Naive thymus-derived CD4-positive, alpha-beta T cell (primary cell): Measurements from ENCODE around the gene CDK2AP2. TPM values are rescaled to one million over a fixed set of nuclear protein-coding genes. Genes with fewer than 3 reads are reported as not detected.
A peak's percentile ranks its signal among the peaks of the same experiment; 100 is the strongest.

Source experiments
- ATAC-seq: fragments of 150-1000 bp; cut with Tn5 transposase; 2 replicates; pipeline ENCODE4 v1.10.0; 2021; ENCODE audit warnings: mild to moderate bottlenecking, moderate library complexity
- CTCF ChIA-PET: fragments of 350-600 bp; sonication (Branson Sonifier 250); formaldehyde crosslinking; loops from one replicate; lab custom pipeline; 2021; ENCODE audit warnings: antibody characterized with exemption; lab: Charles Lee
- POLR2A ChIA-PET: fragments of 350-600 bp; sonication (Branson Sonifier 250); formaldehyde crosslinking; loops from one replicate; lab custom pipeline; 2021; ENCODE audit warnings: antibody characterized with exemption, inconsistent platforms; lab: Charles Lee
- DNase-seq, 9 donors: peaks; one replicate each; pipeline versions ENCODE4 v3.0.0 to v3.0.0-alpha.2; 2020 to 2022; ENCODE audit warnings: mixed read lengths in 1 of 9
- H3K27ac ChIP-seq: one replicate; pipeline ENCODE4 v1.7.0; 2013; ENCODE audit warnings: mild to moderate bottlenecking, low read depth, low read length, moderate library complexity
- H3K27me3 ChIP-seq, 2 donors: one replicate each; pipeline ENCODE4 v1.7.0; 2013; ENCODE audit warnings: low read length in 2 of 2, mild to moderate bottlenecking in 2 of 2, moderate library complexity in 2 of 2; ENCODE audit not compliant: control insufficient read depth in 2 of 2, insufficient read depth in 2 of 2
- H3K36me3 ChIP-seq, 3 experiments: 1 replicate in 2 of 3; 2 replicates in 1 of 3; pipeline ENCODE4 v1.7.0; 2013; ENCODE audit warnings: low read length in 3 of 3, mild to moderate bottlenecking in 3 of 3, moderate library complexity in 1 of 3; ENCODE audit not compliant: insufficient read depth in 3 of 3, control insufficient read depth in 2 of 3
- H3K4me1 ChIP-seq, 2 donors: one replicate each; pipeline ENCODE4 v1.7.0; 2013; ENCODE audit warnings: low read length in 2 of 2, mild to moderate bottlenecking in 2 of 2, moderate library complexity in 1 of 2; ENCODE audit not compliant: control insufficient read depth in 2 of 2, insufficient read depth in 2 of 2
- H3K4me3 ChIP-seq: 2 replicates; pipeline ENCODE4 v1.7.0; 2013; ENCODE audit warnings: mild to moderate bottlenecking, low read length
- H3K9me3 ChIP-seq, 3 experiments: 1 replicate in 2 of 3; 2 replicates in 1 of 3; pipeline ENCODE4 v1.7.0; 2013; ENCODE audit warnings: low read length in 3 of 3; ENCODE audit not compliant: control insufficient read depth in 2 of 3
- H3K27ac Mint-ChIP-seq, 9 donors: one replicate each; pipeline ENCODE4 v1.8.0; 2020 to 2022; ENCODE audit warnings: mixed read lengths in 9 of 9, mild to moderate bottlenecking in 8 of 9, moderate library complexity in 5 of 9, inconsistent platforms in 2 of 9
- H3K27me3 Mint-ChIP-seq, 5 donors: one replicate each; pipeline ENCODE4 v1.8.0; 2021 to 2022; ENCODE audit warnings: mixed read lengths in 5 of 5, mild to moderate bottlenecking in 1 of 5
- H3K36me3 Mint-ChIP-seq, 5 donors: one replicate each; pipeline ENCODE4 v1.8.0; 2020 to 2022; ENCODE audit warnings: mixed read lengths in 5 of 5, mild to moderate bottlenecking in 3 of 5, inconsistent platforms in 1 of 5
- H3K4me1 Mint-ChIP-seq, 7 donors: one replicate each; pipeline ENCODE4 v1.8.0; 2020 to 2022; ENCODE audit warnings: mixed read lengths in 7 of 7, mild to moderate bottlenecking in 3 of 7, inconsistent platforms in 1 of 7
- H3K4me3 Mint-ChIP-seq, 10 donors: one replicate each; pipeline ENCODE4 v1.8.0; 2020 to 2022; ENCODE audit warnings: mild to moderate bottlenecking in 10 of 10, mixed read lengths in 10 of 10, moderate library complexity in 6 of 10, inconsistent platforms in 2 of 10
- H3K9me3 Mint-ChIP-seq, 11 donors: one replicate each; pipeline ENCODE4 v1.8.0; 2020 to 2022; ENCODE audit warnings: mixed read lengths in 11 of 11, mild to moderate bottlenecking in 4 of 11, inconsistent platforms in 1 of 11, moderate library complexity in 1 of 11
- intact Hi-C, 2 donors: fragments of 100-400 bp; cut with micrococcal nuclease; formaldehyde crosslinking; loops; one replicate each; pipeline ENCODE4 v1.15.1; 2023
- polyA plus RNA-seq, 2 donors: library from polyadenylated mRNA; unstranded; fragments of 300-500 nt; fragmentation: Illumina TruSeq; gene quantifications; one replicate each; pipeline ENCODE4 v1.2.3, GENCODE V29; 2021
- total RNA-seq, 6 experiments: library from RNA in 5 of 6; stranded (reverse) in 5 of 6; gene quantifications; 1 replicate in 5 of 6; 2 replicates in 1 of 6; pipeline ENCODE4 v1.2.3 and lab custom pipeline; 2021 to 2026

Gene CDK2AP2
- total and polyA plus RNA-seq, 7 experiments from 2014 or later: 31.0 to 168 (median 64.5) TPM

GRCh38 chr11:67528376-67528775, 20.4 kb upstream of the CDK2AP2 start:
- no peak overlapping the region for H3K4me3 ChIP-seq
- no peak overlapping the region for H3K27ac Mint-ChIP-seq
- no peaks in the 10 kb centered on the region for H3K4me1 ChIP-seq
- intact Hi-C loops: no loop called here
- DNase-seq (no peak), ATAC-seq (no peak)
- no peak overlapping the region for H3K4me3 Mint-ChIP-seq
- H3K4me1 Mint-ChIP-seq: peaks cover 0 to 2% (median 0%) of the 10 kb centered on the region in 7 donors
- peaks cover 0 to 1% (median 0%) of the 10 kb centered on the region in 5 donors for H3K36me3 Mint-ChIP-seq
- no peak overlapping the region for H3K27ac ChIP-seq
- H3K27me3 Mint-ChIP-seq: peaks cover 0 to 11% (median 5%) of the 10 kb centered on the region in 5 donors
- ChIA-PET POLR2A (no interaction called here), CTCF (no interaction called here)
- H3K9me3 Mint-ChIP-seq: peaks cover 0 to 7% (median 3%) of the 10 kb centered on the region in 11 donors
- no peaks in the 10 kb centered on the region for H3K36me3 ChIP-seq
- no peaks in the 10 kb centered on the region for H3K27me3 ChIP-seq
- H3K9me3 ChIP-seq: peaks cover 0 to 2% (median 0%) of the 10 kb centered on the region in 3 experiments

GRCh38 chr11:67525275-67525976, 17.5 kb upstream of the CDK2AP2 start:
- no peaks in the 10 kb centered on the region for H3K4me1 ChIP-seq
- Mint-ChIP-seq H3K4me3 (no peak overlapping the region), H3K4me1 (peaks cover 0 to 2% (median 0%) of the 10 kb centered on the region in 7 donors), H3K27ac (peak overlapping the region in 1 of 9 donors; percentile 36), H3K36me3 (no peaks in the 10 kb centered on the region), H3K9me3 (peaks cover 0 to 6% (median 0%) of the 10 kb centered on the region in 11 donors), H3K27me3 (peaks cover 0 to 11% (median 5%) of the 10 kb centered on the region in 5 donors)
- intact Hi-C loops: no loop called here
- no peak overlapping the region for H3K27ac ChIP-seq
- ATAC-seq (no peak), DNase-seq (no peak)
- POLR2A ChIA-PET: no interaction called here
- no peaks in the 10 kb centered on the region for H3K27me3 ChIP-seq
- H3K9me3 ChIP-seq: no peaks in the 10 kb centered on the region
- no peak overlapping the region for H3K4me3 ChIP-seq
- CTCF ChIA-PET: no interaction called here
- no peaks in the 10 kb centered on the region for H3K36me3 ChIP-seq

- DNase-seq: no peak
- H3K36me3 Mint-ChIP-seq: no peaks in the 10 kb centered on the region
- no peak overlapping the region for H3K4me3 Mint-ChIP-seq
These were observed 16.5 kb upstream of the CDK2AP2 start for GRCh38 chr11:67524480-67524808.

GRCh38 chr11:67523556-67524479, 15.9 kb upstream of the CDK2AP2 start:
- Histone ChIP-seq H3K36me3 (no peaks in the 10 kb centered on the region), H3K9me3 (no peaks in the 10 kb centered on the region), H3K27me3 (no peaks in the 10 kb centered on the region), H3K27ac (no peak overlapping the region), H3K4me1 (no peaks in the 10 kb centered on the region), H3K4me3 (no peak overlapping the region)
- peaks cover 0 to 11% (median 5%) of the 10 kb centered on the region in 5 donors for H3K27me3 Mint-ChIP-seq
- POLR2A ChIA-PET: no interaction called here
- H3K27ac Mint-ChIP-seq: no peak overlapping the region
- CTCF ChIA-PET: no interaction called here
- DNase-seq (no peak), ATAC-seq (no peak)
- no peaks in the 10 kb centered on the region for H3K36me3 Mint-ChIP-seq
- no peak overlapping the region for H3K4me3 Mint-ChIP-seq
- intact Hi-C loops: no loop called here
- H3K9me3 Mint-ChIP-seq: peaks cover 0 to 6% (median 0%) of the 10 kb centered on the region in 11 donors
- peaks cover 0 to 2% (median 0%) of the 10 kb centered on the region in 7 donors for H3K4me1 Mint-ChIP-seq

More at GRCh38 chr11:67524480-67524808, 16.5 kb upstream of the CDK2AP2 start:
- intact Hi-C loops: no loop called here
- CTCF ChIA-PET: no interaction called here
- Histone ChIP-seq H3K4me1 (no peaks in the 10 kb centered on the region), H3K27ac (no peak overlapping the region), H3K36me3 (no peaks in the 10 kb centered on the region), H3K27me3 (no peaks in the 10 kb centered on the region), H3K9me3 (no peaks in the 10 kb centered on the region), H3K4me3 (no peak overlapping the region)
- POLR2A ChIA-PET: no interaction called here
- Mint-ChIP-seq H3K27me3 (peaks cover 0 to 11% (median 5%) of the 10 kb centered on the region in 5 donors), H3K27ac (no peak overlapping the region), H3K9me3 (peaks cover 0 to 6% (median 0%) of the 10 kb centered on the region in 11 donors), H3K4me1 (peaks cover 0 to 2% (median 0%) of the 10 kb centered on the region in 7 donors)
- no peak for ATAC-seq

GRCh38 chr11:67522844-67523555, 15.0 kb upstream of the CDK2AP2 start, which contains the start of gene CABP2:
TSS of gene CABP2 (minus strand) at chr11:67523446. CDS start at chr11:67523326, 120 bp downstream.
- H3K4me3 Mint-ChIP-seq: no peak within 1 kb of the TSS
- H3K27me3 ChIP-seq: no peaks in the 10 kb centered on the region
- CTCF ChIA-PET: no interaction called here
- H3K27ac Mint-ChIP-seq: no peak within 1 kb of the TSS
- H3K4me1 Mint-ChIP-seq: peaks cover 0 to 2% (median 0%) of the 10 kb centered on the region in 7 donors
- H3K9me3 Mint-ChIP-seq: peaks cover 0 to 6% (median 0%) of the 10 kb centered on the region in 11 donors
- intact Hi-C loops: no loop called here
- DNase-seq: no peak
- peaks cover 0 to 11% (median 5%) of the 10 kb centered on the region in 5 donors for H3K27me3 Mint-ChIP-seq
- no peak for ATAC-seq
- no peak within 1 kb of the TSS for H3K27ac ChIP-seq
- no peaks in the 10 kb centered on the region for H3K9me3 ChIP-seq
- H3K4me3 ChIP-seq: no peak within 1 kb of the TSS
- no peaks in the 10 kb centered on the region for H3K36me3 ChIP-seq
- no peaks in the 10 kb centered on the region for H3K4me1 ChIP-seq
- POLR2A ChIA-PET: interaction anchor here (0.8 kb wide), 1 partner anchor 46 kb away, joined by 6 read pairs; no protein-coding TSS in a partner anchor
- no peaks in the 10 kb centered on the region for H3K36me3 Mint-ChIP-seq

GRCh38 chr11:67522338-67522737, 14.4 kb upstream of the CDK2AP2 start:
- CTCF ChIA-PET: no interaction called here
- Mint-ChIP-seq H3K9me3 (peaks cover 0 to 2% (median 0%) of the 10 kb centered on the region in 11 donors), H3K4me3 (no peak overlapping the region), H3K27me3 (peaks cover 0 to 8% (median 2%) of the 10 kb centered on the region in 5 donors), H3K36me3 (no peaks in the 10 kb centered on the region), H3K27ac (no peak overlapping the region), H3K4me1 (peaks cover 0 to 2% (median 0%) of the 10 kb centered on the region in 7 donors)
- ATAC-seq: no peak
- POLR2A ChIA-PET: interaction anchor here (0.8 kb wide), 1 partner anchor 47 kb away, joined by 6 read pairs; no protein-coding TSS in a partner anchor
- Histone ChIP-seq H3K27ac (no peak overlapping the region), H3K36me3 (no peaks in the 10 kb centered on the region), H3K27me3 (no peaks in the 10 kb centered on the region), H3K4me1 (no peaks in the 10 kb centered on the region), H3K4me3 (no peak overlapping the region), H3K9me3 (no peaks in the 10 kb centered on the region)
- intact Hi-C loops: no loop called here
- no peak for DNase-seq
